ENCODE results near the gene C1R. TPM values are rescaled to one million over a fixed set of nuclear protein-coding genes. Genes with fewer than 3 reads are reported as not detected.

C1R gene
- polyA plus RNA-seq (2013, experiment 1 of 4) = 6.9 TPM
- polyA plus RNA-seq (2013, experiment 2 of 4) = 6.5 TPM
- polyA plus RNA-seq (2013, experiment 3 of 4) = 7.0 TPM
- 5.8 TPM for polyA plus RNA-seq (2013, experiment 4 of 4)

DNA sequence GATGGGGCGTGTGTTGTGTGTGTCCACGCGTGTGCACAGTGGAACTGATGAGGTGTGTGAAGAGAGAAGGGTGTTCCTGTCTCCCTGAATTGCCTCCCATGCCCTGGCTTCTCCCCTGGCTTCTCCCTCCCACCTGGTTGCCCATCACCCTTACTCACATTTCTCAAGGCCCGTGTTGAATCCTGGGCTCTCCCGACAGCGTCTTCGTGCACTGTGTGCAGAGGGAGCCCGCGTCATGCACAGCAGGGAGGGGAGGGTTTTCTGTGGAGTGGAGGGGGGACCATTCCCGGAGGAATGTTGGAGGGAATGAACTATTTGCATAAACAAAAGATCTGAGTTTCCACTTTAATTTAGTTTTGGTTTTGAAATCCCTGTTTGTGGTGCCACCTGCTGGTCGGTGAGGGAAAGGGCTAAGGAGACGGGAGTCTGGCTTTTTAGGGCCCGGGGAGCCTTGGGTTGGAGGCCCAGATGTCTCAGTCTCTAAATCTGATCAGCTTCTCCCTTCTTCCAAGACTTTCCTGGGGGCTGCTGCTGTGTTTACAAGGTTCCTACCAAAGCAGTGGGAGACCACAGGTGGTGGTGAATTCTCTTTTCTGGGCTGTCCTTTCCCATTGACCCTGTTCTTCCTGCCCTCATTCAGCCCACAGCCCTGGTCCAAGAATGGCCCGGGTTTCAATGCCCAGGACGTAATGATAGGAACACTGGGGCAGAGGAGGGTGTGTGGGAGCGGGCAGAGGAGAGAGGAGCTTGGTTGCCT, at the start of gene C1R:
TSS of gene C1R (minus strand) at position 217 of the 757 bp plus-strand sequence. CDS start at position 160, 57 bp downstream.
- Histone ChIP-seq H3K4me3 (ENCODE audit: insufficient read depth, low read depth, low read length) (peak within 1 kb of the TSS; percentile 13), H3K9me3 (ENCODE audit: control insufficient read depth, low read length) (no peaks in the 10 kb centered on the region), H3K4me1 (ENCODE audit: control insufficient read depth, insufficient read depth, low read length) (peaks cover 7% of the 10 kb centered on the region), H3K27ac (ENCODE audit: insufficient read depth, low read depth, low read length, poor library complexity, severe bottlenecking) (no peak within 1 kb of the TSS), H3K27me3 (ENCODE audit: control insufficient read depth, insufficient read depth, low read length, poor library complexity, severe bottlenecking) (no peaks in the 10 kb centered on the region), H3K36me3 (ENCODE audit: control insufficient read depth, insufficient read depth, low read length) (no peaks in the 10 kb centered on the region)
- 49 to 51% methylated on average over 16 of the region's 16 CpGs for WGBS, 2 experiments

DNA sequence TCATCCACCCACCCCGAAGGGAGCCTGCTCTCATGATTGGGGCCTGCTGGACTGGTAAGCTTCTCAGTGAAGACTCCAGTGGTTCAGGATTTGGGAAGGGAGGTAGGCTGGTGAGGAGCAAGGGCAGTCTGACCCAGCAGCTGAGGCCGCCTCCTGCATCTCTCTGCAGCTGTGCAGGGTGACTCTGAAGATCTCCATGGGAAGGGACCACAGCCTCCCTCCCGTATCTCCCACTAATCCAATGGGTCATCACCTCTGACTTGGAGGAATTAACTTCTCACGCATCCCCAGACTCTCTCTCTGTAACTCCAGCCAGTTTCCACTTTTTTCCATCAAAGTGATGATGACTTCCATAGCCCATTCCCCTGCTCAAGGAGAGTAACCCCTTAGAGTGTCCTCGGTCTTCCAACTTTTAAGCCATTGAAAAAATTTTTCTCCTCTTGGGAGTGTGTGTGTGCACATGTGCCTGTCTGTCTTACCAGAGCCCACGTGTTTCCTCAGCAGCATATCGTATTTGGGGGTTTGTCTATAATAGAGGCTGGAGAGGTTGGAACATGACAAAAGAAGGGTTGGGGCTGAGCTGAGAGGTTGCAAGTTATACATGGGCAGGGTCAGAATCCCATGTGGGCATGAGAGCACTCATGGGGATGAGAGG, 49.2 kb upstream of the C1R start:
- Histone ChIP-seq H3K4me1 (ENCODE audit: control insufficient read depth, insufficient read depth, low read length) (no peaks in the 10 kb centered on the region), H3K27me3 (ENCODE audit: control insufficient read depth, insufficient read depth, low read length, poor library complexity, severe bottlenecking) (no peaks in the 10 kb centered on the region), H3K36me3 (ENCODE audit: control insufficient read depth, insufficient read depth, low read length) (no peaks in the 10 kb centered on the region), H3K27ac (ENCODE audit: insufficient read depth, low read depth, low read length, poor library complexity, severe bottlenecking) (no peak overlapping the region), H3K4me3 (ENCODE audit: insufficient read depth, low read depth, low read length) (no peak overlapping the region), H3K9me3 (ENCODE audit: control insufficient read depth, low read length) (no peaks in the 10 kb centered on the region)
- 90 to 95% methylated on average over 7 of the region's 7 CpGs for WGBS, 2 experiments

DNA sequence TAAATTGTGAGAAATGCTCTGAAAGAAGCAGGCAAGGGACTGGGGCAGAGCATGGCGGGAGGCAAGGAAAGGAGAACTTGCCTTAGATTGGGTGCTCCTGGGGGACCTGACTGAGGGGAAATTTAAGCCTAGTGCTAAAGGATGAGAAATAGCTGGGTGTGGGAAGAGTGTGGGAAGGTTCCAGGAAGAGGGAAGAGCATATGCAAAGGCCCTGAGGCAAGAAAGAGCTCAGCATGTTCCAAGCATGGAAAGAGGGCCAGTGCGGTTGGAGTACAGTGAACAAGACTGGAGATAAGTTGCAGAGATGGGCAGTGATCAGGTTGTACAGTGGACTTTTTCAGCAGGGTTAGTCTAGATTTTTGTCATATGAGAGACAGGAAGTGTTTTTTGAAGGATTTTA, 47.0 kb upstream of the C1R start:
- Histone ChIP-seq H3K27me3 (ENCODE audit: control insufficient read depth, insufficient read depth, low read length, poor library complexity, severe bottlenecking) (no peaks in the 10 kb centered on the region), H3K27ac (ENCODE audit: insufficient read depth, low read depth, low read length, poor library complexity, severe bottlenecking) (no peak overlapping the region), H3K4me1 (ENCODE audit: control insufficient read depth, insufficient read depth, low read length) (no peaks in the 10 kb centered on the region), H3K9me3 (ENCODE audit: control insufficient read depth, low read length) (no peaks in the 10 kb centered on the region), H3K36me3 (ENCODE audit: control insufficient read depth, insufficient read depth, low read length) (no peaks in the 10 kb centered on the region), H3K4me3 (ENCODE audit: insufficient read depth, low read depth, low read length) (no peak overlapping the region)
- WGBS, 2 experiments = 96% methylated on average over 2 of the region's 2 CpGs

- H3K9me3 ChIP-seq (ENCODE audit: control insufficient read depth, low read length) = no peaks in the 10 kb centered on the region
- no peaks in the 10 kb centered on the region for H3K27me3 ChIP-seq (ENCODE audit: control insufficient read depth, insufficient read depth, low read length, poor library complexity, severe bottlenecking)
- H3K4me1 ChIP-seq (ENCODE audit: control insufficient read depth, insufficient read depth, low read length) = no peaks in the 10 kb centered on the region
- no peak overlapping the region for H3K4me3 ChIP-seq (ENCODE audit: insufficient read depth, low read depth, low read length)
- H3K36me3 ChIP-seq (ENCODE audit: control insufficient read depth, insufficient read depth, low read length) = no peaks in the 10 kb centered on the region
- no peak overlapping the region for H3K27ac ChIP-seq (ENCODE audit: insufficient read depth, low read depth, low read length, poor library complexity, severe bottlenecking)
- WGBS, 2 experiments = 95 to 97% methylated on average over 4 of the region's 4 CpGs
Measured at GRCh38 chr12:7137908-7138307, 45.7 kb upstream of the C1R start.

- Histone ChIP-seq H3K36me3 (ENCODE audit: control insufficient read depth, insufficient read depth, low read length) (no peaks in the 10 kb centered on the region), H3K4me3 (ENCODE audit: insufficient read depth, low read depth, low read length) (no peak overlapping the region), H3K9me3 (ENCODE audit: control insufficient read depth, low read length) (no peaks in the 10 kb centered on the region), H3K27ac (ENCODE audit: insufficient read depth, low read depth, low read length, poor library complexity, severe bottlenecking) (no peak overlapping the region), H3K27me3 (ENCODE audit: control insufficient read depth, insufficient read depth, low read length, poor library complexity, severe bottlenecking) (peaks cover 3% of the 10 kb centered on the region), H3K4me1 (ENCODE audit: control insufficient read depth, insufficient read depth, low read length) (peaks cover 4% of the 10 kb centered on the region)
- WGBS, 2 experiments = 89 to 92% methylated on average over 3 of the region's 3 CpGs
Measured at GRCh38 chr12:7136676-7137075, 44.4 kb upstream of the C1R start.

DNA sequence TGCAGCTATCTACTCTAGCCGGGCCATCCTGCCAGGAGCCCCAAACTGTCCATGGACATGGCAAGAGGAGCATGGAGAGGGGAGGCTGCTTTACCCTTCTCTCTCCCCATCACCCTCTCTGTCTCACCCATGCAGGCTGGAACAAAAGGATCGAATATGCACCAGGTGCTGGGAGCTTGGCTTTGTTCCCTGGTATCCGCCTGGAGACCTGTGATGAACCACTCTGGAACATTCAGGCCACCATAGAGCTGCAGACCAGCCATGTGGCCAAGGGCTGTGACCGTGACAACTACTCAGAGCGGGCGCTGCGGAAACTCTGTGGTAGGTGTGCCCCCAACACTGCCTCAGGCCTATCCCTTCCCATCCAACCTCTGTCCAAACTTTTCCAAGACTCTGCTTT, 43.8 kb upstream of the C1R start:
- Histone ChIP-seq H3K36me3 (ENCODE audit: control insufficient read depth, insufficient read depth, low read length) (no peaks in the 10 kb centered on the region), H3K4me3 (ENCODE audit: insufficient read depth, low read depth, low read length) (no peak overlapping the region), H3K27me3 (ENCODE audit: control insufficient read depth, insufficient read depth, low read length, poor library complexity, severe bottlenecking) (peaks cover 9% of the 10 kb centered on the region), H3K9me3 (ENCODE audit: control insufficient read depth, low read length) (no peaks in the 10 kb centered on the region), H3K4me1 (ENCODE audit: control insufficient read depth, insufficient read depth, low read length) (peaks cover 8% of the 10 kb centered on the region), H3K27ac (ENCODE audit: insufficient read depth, low read depth, low read length, poor library complexity, severe bottlenecking) (no peak overlapping the region)
- WGBS, 2 experiments = 94 to 95% methylated on average over 7 of the region's 7 CpGs

DNA sequence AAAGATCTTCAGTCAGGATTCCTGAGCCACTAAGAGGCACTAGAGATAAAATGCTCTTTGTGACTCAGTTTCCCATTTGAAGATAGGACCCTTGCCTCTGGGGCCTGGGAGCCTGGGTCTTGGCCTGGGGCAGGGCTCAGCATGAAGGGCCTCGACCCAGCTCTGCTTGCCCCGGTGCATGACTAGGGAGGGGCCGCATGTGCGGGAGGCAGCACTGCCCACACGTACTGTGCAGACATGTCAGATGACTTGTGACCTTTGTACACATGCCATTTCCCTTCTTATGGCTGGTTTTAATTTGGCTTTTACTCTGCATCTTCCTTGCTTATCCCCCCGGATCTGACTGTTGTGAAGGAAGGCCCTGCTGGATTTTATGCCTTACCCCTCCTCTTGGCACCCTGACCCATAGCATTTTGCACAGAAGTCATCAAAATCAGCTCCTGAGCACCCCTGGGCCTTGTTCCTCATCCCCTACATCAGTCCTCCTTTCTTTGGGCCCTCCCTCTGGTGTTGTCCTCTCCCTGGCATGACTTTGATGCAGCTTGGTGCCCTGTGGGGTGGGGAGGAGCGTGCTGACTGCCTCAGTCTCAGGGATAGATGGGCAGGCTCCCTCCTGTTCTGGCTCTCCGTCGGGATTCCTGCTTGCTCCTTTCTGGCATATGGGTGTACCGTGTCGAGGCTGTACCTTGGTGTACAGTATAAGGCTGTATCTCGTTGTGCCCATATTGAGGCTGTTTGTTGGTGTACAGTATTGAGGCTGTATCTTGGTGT, 42.3 kb upstream of the C1R start:
- H3K36me3 ChIP-seq (ENCODE audit: control insufficient read depth, insufficient read depth, low read length) = no peaks in the 10 kb centered on the region
- no peak overlapping the region for H3K27ac ChIP-seq (ENCODE audit: insufficient read depth, low read depth, low read length, poor library complexity, severe bottlenecking)
- 93 to 94% methylated on average over 12 of the region's 12 CpGs for WGBS, 2 experiments
- peaks cover 18% of the 10 kb centered on the region for H3K27me3 ChIP-seq (ENCODE audit: control insufficient read depth, insufficient read depth, low read length, poor library complexity, severe bottlenecking)
- peaks cover 12% of the 10 kb centered on the region for H3K4me1 ChIP-seq (ENCODE audit: control insufficient read depth, insufficient read depth, low read length)
- H3K9me3 ChIP-seq (ENCODE audit: control insufficient read depth, low read length) = no peaks in the 10 kb centered on the region
- H3K4me3 ChIP-seq (ENCODE audit: insufficient read depth, low read depth, low read length) = no peak overlapping the region

- peaks cover 33% of the 10 kb centered on the region for H3K27me3 ChIP-seq (ENCODE audit: control insufficient read depth, insufficient read depth, low read length, poor library complexity, severe bottlenecking)
- no peaks in the 10 kb centered on the region for H3K9me3 ChIP-seq (ENCODE audit: control insufficient read depth, low read length)
- H3K4me3 ChIP-seq (ENCODE audit: insufficient read depth, low read depth, low read length) = peak overlapping the region; percentile 72
- H3K36me3 ChIP-seq (ENCODE audit: control insufficient read depth, insufficient read depth, low read length) = no peaks in the 10 kb centered on the region
- no peak overlapping the region for H3K27ac ChIP-seq (ENCODE audit: insufficient read depth, low read depth, low read length, poor library complexity, severe bottlenecking)
- peaks cover 12% of the 10 kb centered on the region for H3K4me1 ChIP-seq (ENCODE audit: control insufficient read depth, insufficient read depth, low read length)
- 34 to 45% methylated on average over 7 of the region's 7 CpGs for WGBS, 2 experiments
Measured at GRCh38 chr12:7131502-7131866, 39.2 kb upstream of the C1R start.

- Histone ChIP-seq H3K36me3 (ENCODE audit: control insufficient read depth, insufficient read depth, low read length) (no peaks in the 10 kb centered on the region), H3K4me3 (ENCODE audit: insufficient read depth, low read depth, low read length) (peak overlapping the region; percentile 72), H3K9me3 (ENCODE audit: control insufficient read depth, low read length) (no peaks in the 10 kb centered on the region), H3K4me1 (ENCODE audit: control insufficient read depth, insufficient read depth, low read length) (peaks cover 12% of the 10 kb centered on the region), H3K27me3 (ENCODE audit: control insufficient read depth, insufficient read depth, low read length, poor library complexity, severe bottlenecking) (peaks cover 33% of the 10 kb centered on the region), H3K27ac (ENCODE audit: insufficient read depth, low read depth, low read length, poor library complexity, severe bottlenecking) (no peak overlapping the region)
- WGBS, 2 experiments = 1% methylated on average over 26 to 32 of the region's 32 CpGs
Measured at GRCh38 chr12:7130701-7131501, 38.7 kb upstream of the C1R start.
